GM19193 (cell line): ENCODE measurements around the gene IPO8.

Experiments
- POLR2A ChIP-seq: IDR thresholded peaks from 4 replicates; pipeline ENCODE4 v1.6.1; 2011; ENCODE audit not compliant: insufficient read depth, insufficient read length; ENCODE audit errors: extremely low read depth

The IPO8 gene

GRCh38 chr12:30695199-30696102 is at the start of gene IPO8:
TSS of gene IPO8 (minus strand) at chr12:30695869. CDS start at chr12:30695647, 222 bp downstream.
- peak; percentile 75 for TF ChIP-seq POLR2A

DNA sequence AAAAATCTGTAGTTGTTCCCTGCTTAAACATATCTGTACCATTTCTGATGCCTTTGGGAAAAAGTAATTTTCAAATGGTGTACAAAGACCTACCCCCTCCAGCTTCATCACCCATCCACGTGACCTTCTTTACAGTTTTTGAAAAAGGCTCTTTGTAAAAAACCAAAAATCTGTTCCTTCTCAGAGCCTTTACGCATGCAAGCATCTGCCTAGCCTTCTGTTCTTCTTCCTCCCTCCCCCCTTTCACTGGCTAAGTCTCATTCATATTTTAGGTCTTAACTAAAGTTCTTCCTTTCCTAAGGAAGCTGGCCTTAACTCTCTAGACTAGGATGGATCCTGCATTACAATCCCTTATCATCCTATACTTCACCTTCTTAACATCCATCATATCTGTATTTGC is 48.7 kb upstream of the IPO8 start:
- TF ChIP-seq POLR2A, result no peak

DNA sequence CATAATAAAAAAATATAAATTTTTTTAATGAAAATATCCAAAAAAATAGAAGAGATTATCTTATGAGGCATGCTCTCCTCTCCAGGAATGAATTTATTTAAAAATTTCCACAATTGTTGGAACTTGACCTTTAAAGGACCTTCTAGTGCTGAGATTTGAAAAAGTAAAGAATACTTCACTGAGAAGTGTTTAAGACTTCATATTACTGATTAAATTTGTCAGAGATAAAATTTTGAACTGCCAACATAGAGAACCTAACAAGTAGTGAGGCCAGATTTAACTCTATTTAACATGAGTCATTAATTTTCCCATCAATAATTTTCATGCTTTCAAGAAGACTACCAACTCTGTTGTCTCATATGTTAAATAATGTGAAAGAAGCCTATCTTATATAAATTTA is 44.6 kb upstream of the IPO8 start:
- no peak for TF ChIP-seq POLR2A

DNA sequence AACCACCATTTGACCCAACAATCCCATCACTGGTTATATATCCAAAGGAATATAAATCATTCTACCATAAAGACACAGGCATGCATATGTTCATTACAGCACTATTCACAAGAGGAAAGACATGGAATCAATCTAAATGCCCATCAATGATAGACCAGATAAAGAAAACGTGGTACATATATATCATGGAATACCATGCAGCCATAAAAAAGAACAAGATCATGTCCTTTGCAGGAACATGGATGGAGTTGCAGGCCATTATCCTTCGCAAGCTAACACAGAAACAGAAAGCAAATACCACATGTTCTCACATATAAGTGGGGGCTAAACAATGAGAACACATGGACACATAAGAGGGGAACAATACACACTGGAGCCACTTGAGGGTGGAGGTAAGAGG is 43.4 kb upstream of the IPO8 start:
- TF ChIP-seq POLR2A, result no peak

DNA sequence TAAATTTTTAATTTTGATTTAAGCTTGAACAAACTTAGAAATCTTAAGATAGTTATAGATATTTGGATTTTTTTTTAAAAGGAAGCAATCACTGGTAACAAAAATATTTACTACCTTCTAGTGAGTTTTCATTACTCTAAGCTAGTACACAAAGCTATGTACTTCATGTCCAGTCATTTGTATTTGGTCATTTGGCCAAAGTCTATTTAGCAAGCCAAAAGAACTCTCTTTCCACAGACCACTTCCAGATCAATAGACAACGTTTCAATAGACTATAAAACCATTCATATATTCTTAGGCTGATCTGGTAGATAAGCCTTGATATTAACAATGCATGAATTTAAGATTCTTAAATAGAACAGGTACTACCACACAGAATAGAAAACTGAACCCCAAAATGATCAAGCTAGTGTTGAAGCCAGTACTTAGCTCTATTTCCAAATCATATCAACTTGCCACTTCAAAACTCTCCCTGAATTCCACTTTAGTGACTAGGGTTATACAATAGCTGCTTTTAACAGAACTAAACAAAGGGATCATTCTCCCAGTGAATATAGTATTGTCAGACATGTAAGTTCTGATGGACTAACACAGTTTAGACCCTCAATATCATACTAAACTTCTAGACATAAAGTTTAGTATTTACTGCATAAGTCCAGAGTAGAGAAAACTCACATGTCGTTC is 37.4 kb upstream of the IPO8 start:
- no peak for TF ChIP-seq POLR2A

- TF ChIP-seq POLR2A, result no peak
Observed at GRCh38 chr12:30730011-30730410, 34.3 kb upstream of the IPO8 start.

- no peak for TF ChIP-seq POLR2A
Observed at GRCh38 chr12:30729547-30729946, 33.9 kb upstream of the IPO8 start.

- TF ChIP-seq POLR2A, result no peak
Observed at GRCh38 chr12:30726647-30727046, 31.0 kb upstream of the IPO8 start.

GRCh38 chr12:30725739-30726138 is 30.1 kb upstream of the IPO8 start:
- no peak for TF ChIP-seq POLR2A

GRCh38 chr12:30719060-30719459 is 23.4 kb upstream of the IPO8 start:
- no peak for TF ChIP-seq POLR2A

DNA sequence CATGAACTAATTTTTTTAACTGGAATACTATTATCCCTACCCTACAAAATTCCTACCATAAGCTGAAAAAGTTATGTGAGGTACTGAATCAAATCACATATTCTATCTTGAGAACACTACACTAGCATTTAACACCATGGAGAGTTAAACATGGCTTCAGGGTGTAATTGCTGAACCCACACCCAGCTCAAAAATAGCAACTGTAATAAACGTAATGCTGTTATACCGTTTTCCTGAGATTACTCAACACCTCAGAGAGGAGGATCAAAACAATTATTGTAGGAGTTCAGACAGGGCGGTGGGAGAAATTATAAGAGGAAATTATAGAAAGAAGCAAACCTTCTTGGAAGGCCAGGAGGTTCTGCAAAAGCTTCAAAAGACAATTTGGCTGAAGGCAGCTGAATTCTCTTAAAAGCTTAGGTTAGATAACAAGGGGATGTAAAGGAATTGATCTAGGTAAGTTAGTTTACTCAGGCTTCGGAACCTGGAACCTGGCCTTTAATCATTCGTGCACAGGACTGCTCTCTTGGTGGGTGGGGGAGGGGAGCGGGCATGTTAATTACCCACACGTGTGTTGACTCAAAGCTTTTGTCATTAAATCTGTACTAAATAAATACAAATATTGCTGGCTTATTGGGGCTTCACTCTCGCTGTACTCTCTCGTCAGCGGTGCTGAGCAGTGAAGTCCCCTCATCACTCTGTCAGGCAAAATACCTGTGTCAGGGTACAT is 12.1 kb upstream of the IPO8 start:
- TF ChIP-seq POLR2A, result no peak

- no peak for TF ChIP-seq POLR2A
Observed at GRCh38 chr12:30706476-30706875, 10.8 kb upstream of the IPO8 start.

DNA sequence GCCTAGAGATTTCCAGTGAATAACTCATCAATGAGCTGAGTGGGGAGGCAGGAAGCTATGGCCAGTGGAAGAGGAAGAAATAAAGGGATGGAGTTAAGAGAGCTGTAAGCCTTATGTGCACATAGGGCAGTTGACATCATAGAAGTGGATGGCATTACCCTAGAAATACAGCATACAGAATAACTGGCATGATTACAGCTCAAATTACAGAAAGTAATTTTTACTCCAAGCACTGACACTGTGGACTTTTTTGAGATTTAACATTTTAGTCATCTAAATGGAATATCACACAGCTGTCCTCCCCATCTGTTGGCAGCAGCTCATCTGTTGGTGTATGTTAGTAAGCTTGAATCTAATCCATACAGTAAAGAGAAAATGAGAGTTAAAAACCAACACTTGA is 5.4 kb upstream of the IPO8 start:
- no peak for TF ChIP-seq POLR2A

DNA sequence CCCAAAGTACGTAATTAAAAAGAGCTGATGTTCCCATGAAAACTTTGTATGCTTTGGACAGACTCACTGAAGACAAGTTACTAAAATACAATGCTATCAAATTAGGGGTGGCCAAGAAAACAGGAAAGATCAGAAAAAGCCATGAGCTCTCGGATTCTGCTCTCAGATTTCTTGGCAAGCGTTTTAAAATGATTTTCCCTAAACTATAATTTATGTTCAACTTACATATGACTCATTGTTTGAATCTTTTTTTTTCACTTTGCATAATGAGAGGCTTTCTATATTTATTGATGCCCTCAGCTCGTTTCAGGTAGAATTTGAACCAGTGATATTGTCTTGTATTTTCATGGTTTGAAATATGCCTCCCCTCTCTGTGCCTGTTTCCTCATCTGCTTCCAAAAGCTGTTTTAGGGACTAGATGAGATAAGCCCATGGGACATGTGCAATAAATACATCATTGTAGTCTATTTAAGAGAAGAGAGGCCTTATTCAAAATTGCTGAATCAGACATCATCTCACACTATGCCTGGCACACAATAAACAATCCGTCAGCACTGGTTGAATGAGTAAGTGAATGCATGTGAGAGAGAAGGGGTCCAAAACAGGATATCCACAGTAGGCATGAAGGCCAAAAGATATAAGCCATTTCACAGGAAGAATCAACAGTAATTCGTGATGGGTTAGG is 4.7 kb upstream of the IPO8 start:
- TF ChIP-seq POLR2A, result no peak

GRCh38 chr12:30698346-30698745 is 2.7 kb upstream of the IPO8 start:
- no peak for TF ChIP-seq POLR2A
